SK-N-MC (cell line): ENCODE measurements around the gene BTNL2.
"Not testable (repeated sequence)": the region's sequence is repeated elsewhere in the genome, so short reads cannot be mapped to it uniquely, and the experiment has no call there.

Source experiments
- EZH2 ChIP-seq: fragments of 200-600 bp; sonication (generic); IDR thresholded peaks from one replicate; pipeline ENCODE4 v1.6.1; 2017; ENCODE audit warnings: antibody characterized with exemption
- FOXP2 ChIP-seq: optimal IDR thresholded peaks from 2 replicates; pipeline ENCODE3; 2011; ENCODE audit warnings: mild to moderate bottlenecking, moderate library complexity; ENCODE audit not compliant: insufficient read depth; ENCODE audit errors: extremely low read length, control extremely low read depth
- POLR2AphosphoS5 ChIP-seq: IDR thresholded peaks from 2 replicates; pipeline ENCODE4 v1.6.1; 2012; ENCODE audit warnings: mild to moderate bottlenecking, low read depth, low read length, borderline replicate concordance

DNA sequence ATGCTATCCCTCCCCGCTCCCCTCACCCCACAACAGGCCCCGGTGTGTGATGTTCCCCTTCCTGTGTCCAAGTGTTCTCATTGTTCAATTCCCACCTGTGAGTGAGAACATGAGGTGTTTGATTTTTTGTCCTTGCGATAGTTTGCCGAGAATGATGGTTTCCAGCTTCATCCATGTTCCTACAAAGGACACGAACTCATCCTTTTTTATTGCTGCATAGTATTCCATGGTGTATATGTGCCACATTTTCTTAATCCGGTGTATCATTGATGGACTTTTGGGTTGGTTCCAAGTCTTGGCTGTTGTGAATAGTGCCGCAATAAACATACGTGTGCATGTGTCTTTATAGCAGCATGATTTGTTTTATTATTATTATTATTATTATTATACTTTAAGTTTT, 48.4 kb downstream of the BTNL2 start:
- TF ChIP-seq EZH2, POLR2AphosphoS5, FOXP2: not testable (repeated sequence)
